Activated CD8-positive, alpha-beta memory T cell treated with anti-CD3 and anti-CD28 coated beads for 1 hour (primary cell): Measurements from ENCODE around the gene ARHGEF26.

Source experiments
- DNase-seq, 2 donors: peaks; one replicate each; pipeline ENCODE4 v3.0.0-alpha.2; 2020; ENCODE audit warnings: low read depth in 1 of 2; ENCODE audit errors: extremely low read depth in 1 of 2

The ARHGEF26 gene

DNA sequence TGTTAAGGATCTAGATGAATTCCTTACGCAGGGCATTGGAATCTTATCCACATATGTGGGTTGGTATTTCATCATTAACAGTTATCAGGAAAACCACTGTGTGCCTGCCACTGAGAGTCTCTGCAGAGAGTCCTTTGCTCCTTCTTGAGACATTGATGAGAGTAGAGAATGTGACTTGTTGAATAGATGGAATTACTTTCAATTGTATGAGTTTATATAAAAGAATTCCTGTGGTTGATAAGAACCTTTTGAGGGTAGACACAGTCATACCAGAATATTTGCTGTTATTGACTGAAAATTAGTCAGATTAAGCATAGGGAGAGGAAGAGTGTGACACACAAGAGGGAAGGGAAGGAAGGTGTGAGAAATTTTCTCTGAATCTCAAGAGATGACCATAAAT, 30.8 kb downstream of the ARHGEF26 start:
- no peak for DNase-seq

DNA sequence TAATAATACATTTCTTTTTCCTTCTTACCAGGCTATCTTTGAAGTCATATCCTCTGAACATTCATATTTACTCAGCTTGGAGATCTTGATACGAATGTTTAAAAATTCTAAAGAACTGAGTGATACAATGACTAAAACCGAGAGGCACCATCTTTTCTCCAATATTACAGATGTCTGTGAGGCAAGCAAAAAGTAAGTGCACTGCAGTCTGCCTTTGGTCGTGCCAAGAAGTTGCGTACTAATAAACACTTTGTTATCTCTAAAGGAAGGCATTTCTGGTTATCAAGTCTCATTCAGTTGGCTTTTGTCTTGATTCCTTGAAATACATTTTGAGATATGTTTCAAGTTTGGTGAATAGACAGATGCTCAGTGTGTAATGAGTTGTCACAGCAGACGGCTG, 31.6 kb downstream of the ARHGEF26 start:
- DNase-seq, result no peak

DNA sequence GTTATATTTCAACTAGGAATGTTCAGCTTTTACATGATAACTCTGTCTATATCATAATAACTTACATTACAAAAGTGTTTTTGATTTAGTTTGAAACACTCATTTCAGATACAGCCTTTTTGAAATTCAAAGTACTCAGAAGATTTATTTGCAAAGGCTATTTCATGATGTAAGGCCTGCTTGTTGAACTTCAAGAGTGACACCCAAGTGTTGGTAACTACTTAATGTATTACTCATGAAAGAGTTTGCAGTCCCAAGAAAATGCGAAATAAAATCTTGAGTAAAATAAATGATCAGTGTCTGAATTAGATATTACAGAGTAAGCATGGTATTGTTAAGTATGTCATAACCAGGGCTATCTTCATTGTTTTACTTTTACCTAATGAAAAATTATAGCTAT, 35.3 kb downstream of the ARHGEF26 start:
- no peak for DNase-seq

DNA sequence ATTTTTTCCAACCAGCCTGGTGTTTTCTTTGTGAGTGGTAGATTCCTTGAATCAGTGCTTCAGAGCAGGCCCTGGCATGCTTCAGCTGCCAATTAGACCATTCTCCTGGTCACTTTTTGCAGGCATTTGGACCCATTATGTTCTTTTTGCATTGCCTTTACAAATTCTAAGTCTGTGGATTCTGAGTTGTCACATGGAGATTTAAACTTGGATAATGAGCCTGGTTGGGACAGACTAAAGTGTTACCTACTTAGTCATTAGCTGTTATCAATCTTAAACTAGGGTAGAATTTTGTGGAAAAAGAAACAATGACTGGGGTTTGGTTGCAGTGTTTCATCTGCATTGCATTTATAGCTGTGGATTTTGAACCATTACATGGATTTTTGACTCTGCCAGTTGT, 40.6 kb downstream of the ARHGEF26 start:
- DNase-seq, result no peak

DNA sequence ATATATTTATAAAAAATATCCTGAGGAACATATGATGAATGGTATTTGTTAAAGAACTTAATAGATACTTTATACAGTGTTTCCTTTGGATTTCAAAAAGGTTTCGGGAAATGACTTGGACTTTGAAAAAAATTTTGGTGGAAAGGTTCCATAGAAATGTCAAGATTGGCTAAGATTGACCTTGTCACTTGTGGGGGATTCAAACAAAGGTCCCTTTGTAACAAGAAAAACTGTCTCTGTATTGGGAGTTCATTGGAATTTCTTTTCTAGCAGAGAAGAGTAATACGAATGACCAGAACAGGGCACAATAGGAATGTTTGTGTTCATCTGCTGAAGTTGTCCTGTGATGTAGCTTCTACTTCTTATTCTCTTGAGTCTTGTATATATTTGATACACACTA, 43.2 kb downstream of the ARHGEF26 start:
- DNase-seq, result no peak

DNA sequence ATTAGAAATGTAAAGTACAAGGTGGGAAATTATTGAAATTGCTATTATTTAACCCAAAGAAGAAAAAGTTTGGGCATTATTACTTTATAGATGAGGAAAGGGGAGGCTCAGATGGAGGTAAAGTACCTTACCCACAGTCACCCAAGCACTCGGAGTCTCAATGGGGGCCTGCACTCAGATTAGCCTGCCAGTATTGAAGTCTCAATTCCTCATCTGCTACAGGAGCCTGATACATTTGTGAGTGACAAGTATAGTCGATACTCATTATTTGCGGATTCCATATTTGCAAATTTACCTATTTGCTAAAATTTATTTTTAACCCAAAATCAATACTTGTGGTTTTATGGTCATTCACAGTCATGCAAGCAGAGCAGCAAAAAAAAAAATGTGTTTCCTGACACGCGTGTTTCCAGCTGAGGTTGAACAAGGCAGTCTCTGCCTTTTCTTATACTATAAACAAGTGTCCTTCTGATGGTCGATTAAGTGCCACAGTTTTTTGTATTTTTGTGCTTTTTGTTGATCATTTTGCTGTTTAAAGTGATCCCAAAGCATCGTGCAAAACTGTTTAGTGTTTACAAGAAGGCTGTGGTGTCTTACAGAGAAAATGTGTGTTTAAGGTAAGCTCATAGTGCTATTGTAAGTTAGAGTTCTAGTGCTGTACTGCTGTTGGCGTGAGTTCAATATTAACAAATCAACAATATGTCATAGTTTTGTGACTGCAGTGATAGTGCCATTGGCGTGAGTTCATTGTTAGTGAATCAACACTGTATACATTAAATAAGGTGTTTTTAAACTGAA, 48.0 kb downstream of the ARHGEF26 start:
- DNase-seq, result no peak

DNA sequence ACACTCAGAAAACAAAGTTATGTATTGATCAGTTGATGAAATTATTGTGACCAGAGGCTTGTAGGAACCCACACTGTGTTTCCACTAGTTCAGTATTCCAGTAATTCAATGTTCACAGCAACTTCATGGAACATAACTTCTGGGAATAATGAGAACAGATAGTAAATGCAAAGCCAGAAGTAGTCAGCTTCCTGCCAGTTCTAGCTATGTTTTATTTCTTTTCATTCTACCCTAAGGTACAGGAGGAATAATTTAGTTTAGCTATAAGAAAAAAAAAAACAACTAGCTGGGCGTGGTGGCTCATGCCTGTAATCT, 48.6 kb downstream of the ARHGEF26 start:
- no peak for DNase-seq

DNA sequence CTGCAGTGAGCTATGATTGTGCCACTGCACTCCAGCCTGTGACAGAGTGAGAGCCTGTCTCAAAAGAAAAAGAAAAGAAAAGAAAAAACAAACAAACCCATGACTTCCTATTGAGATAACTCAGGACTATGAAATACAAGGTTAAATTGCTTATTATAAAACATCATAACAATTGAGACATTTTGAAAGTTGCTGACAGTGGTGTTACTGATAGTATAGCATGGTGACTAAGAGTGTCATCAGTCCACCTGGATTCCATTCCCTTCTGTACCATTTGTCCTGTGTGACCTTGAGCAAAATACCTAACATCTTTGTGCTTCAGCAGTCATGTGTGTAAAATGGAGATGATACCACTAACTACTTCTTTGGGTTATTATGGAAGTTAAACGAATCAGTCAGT, 49.1 kb downstream of the ARHGEF26 start:
- no peak for DNase-seq

DNA sequence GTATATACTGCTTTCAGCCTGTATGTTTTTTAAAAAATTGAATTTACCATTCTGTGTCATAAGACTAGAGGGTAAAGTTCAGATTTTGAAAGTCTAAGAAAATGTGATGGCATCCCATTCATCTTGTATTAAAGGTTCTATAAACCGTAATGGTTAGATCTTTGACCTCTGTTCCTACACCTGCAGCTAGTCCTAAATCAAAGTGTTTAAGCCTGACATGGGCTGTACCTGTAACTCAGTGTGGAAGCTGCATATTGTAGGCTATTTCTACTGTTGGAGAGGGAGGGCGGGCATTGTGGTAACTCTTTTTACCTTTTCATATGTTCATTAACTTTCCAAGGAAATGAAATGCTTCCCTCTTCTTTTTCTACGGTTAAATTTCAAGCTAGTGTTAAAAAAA, 53.9 kb downstream of the ARHGEF26 start:
- no peak for DNase-seq

DNA sequence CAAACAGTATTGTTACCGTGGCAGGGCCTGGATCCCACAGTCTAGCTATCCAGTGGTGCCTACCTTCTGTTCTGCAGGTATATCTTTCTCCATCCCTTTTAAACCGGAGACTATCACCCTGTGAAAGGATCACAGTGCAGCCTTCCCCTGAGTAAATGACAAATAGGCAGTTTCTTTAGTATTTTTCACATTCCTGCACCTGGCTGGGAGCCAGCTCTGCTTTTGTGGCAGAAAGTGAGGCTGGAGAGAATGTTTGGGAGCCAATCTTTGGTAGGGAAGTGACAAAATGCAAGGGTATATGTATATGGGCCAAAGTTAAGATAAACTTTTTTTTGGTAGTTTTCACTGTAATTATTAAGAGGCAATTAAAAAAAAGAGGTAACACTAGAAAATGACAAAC, 54.8 kb downstream of the ARHGEF26 start:
- DNase-seq, result no peak

DNA sequence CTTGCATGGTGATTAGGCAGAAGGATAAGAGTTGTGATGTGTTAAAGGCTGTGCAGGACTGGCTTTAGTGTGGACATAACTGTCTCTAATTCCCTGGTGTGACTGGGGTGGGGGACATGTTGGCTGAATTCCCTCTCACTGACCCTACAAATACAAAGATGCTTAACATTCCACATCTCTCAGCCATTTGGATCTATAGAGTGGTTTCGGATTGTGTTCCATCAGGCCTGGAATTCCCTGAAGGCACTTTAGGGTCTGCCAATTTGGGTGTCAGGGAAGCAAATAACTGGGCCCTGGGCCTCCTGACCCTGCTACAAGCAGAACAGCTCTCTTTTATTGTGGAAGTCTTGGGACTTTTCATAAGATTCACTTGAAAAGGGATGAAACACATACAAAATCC, 56.2 kb downstream of the ARHGEF26 start:
- no peak for DNase-seq

DNA sequence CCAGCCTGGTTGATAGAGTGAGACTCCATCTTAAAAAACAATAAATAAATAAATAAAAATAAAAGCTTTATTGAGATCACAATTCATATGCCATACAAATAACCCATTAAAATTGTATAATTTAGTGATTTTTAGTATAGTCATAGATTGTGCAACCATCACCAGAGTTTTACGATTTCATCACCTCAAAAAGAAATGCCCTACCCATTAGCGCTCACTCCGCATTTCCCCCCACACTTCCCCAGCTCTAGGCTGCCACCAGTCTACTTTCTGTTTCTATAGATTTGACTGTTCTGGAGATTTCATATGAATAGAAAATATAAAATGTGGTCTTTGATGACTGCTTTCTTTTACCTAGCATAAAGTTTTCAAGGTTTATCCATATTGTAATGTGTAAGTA, 57.0 kb downstream of the ARHGEF26 start:
- DNase-seq, result no peak

DNA sequence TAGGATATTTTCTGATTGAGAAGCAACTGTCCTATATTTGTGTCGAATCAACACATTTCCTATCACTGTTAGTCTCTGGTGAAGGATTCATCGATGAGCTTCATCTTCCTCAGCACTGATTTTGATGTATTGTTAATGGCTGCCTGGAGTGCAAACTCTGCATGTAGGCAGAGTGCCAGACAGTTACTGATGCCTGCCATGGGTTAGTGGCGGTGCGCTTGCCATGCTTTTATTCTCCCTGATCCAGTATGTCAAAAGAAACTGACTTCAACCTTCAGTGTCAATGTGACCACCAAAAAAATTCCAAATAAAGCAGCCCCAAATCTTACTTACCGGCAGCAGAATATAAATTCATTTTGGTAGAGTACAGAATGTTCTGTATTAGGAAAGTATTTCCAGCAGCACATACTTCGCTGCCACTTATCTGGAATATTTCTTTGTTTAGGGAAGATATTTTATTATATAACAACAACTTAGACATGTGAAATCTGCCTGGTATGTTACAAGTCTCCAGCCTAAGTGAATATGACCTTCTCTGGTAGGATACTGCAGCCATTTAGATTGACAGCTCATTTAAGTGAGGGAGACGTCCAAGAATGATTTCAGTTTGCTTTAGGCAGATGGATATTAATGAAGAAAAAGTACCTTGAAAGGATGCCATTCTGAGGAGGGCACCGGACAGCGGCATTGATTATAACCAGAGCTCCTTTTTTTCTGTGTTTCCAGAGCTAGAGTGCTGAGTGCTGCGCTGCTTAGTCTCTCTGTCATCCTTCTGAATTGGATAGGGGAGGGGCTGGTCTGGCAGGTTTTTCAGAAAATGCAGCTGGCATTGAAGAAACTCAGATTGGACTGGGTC, 59.9 kb downstream of the ARHGEF26 start:
- DNase-seq, result no peak

DNA sequence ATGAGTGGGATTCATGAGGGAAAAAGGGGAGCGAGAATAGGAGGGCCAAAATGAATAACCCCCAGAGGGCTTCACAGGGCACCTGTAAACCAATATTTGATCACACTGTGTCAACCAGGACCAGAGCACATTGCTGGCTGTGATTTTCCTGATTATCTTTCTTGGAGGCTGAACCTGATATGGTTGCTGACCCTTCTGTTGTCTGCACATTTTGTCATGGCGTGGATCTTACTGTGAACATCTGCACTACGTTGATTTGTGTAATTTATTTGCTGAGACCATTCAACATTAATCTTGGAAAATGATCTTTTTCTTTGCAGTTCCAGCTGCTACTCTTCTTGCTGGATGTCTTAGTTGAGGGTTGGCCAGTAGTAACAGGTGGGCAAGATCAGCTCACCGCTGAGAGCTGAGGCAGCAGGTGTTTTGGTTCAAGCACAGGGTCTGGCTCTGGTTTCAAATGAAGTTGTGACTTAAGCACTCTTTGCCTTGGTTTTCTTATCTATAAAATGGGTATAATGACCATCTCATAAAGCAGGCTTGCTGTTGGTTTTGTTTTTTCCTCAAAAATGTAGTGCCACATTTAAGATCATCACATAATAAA, 61.2 kb downstream of the ARHGEF26 start:
- no peak for DNase-seq

DNA sequence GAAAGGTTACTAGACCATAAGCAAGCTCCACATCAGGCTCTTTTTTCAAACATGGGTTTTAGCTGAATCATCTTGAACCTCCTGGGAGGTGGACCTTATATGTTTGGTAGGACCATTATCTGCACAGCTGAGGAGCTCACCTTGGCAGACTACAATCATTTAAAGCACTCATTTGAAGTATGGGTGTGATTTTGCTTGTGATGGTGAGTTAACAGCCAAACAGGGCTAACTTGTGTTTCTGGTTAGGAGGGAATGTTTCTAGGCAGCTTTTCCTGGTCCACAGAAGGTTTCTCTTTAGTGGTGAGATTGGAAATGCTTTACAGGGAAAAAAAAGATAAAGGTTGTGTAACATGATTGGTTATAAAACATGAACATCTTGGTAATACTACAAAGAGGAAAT, 61.8 kb downstream of the ARHGEF26 start:
- DNase-seq, result no peak

DNA sequence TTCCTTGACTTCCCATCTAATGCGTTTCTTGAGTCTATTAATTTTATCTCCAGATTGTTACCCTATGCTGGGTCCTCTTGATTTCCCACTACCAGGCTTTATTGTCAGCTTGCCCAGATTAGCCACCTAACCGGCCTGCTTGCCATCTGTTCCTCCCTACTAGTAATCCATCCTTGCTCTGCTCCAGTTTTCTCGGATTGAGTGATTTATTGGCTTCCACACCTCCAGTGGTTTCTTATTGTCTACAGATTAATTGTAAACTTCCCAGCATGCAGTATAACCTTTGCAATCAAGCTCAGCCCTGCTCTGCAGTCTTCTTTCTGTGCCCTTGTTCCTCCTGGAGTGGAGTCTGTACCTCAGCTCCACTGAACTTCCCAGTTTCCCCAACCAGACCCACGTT, 63.4 kb downstream of the ARHGEF26 start:
- no peak for DNase-seq

DNA sequence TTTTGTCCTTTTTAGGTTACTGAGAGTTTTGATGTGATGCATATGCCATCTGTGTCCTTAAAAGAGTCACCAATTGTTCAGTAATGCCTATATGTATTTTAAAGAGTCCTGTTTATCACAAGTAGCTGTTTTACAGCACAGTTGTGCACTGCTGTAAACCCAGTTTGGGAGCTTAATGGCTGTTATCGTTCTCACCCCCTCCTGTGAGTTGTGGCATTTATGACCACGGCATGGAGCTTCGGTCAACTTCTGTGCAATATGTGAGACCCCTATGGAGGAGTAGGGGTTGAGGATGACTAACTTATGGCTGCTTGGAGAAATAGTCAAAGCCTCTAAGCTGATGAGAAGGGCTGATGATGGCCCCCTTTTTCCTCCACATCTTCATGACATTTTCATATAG, 67.2 kb downstream of the ARHGEF26 start:
- no peak for DNase-seq

DNA sequence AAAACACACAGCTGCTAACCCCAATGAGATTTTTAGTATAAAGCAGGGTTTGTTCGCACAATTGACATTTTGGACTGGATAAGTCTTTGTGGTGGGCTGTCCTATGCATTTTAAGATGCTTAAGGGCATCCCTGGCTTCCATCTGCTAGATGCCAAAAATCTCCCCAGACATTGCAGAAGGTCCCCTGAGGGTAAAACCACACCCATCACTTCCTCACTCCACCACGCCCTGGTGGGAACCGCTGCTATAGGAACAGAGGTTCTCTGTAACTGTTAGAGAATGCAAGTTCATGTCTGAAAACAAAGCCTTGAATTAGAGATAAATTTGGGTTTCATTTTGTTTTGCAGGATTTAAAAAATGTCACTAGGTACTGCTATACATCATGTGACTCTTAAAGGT, 67.7 kb downstream of the ARHGEF26 start:
- no peak for DNase-seq

DNA sequence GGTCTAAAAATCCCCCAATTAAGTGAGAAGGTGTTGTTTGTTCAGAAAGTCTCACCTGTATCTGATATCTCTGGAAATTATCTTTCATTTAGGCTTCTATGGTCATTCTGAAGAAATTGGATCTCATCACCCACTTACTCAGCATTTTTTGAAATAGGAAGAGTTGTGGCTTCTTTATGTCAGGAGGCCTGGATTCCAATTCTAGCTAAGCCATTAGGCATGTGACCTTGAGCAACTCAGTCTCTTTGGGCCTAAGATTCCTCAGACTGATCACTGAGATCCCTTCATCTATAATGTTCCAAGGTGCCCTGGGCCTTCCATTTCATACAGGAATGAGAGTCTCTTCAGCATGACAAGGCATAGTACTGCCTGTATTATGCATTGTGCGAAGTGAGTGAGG, 70.3 kb downstream of the ARHGEF26 start:
- DNase-seq, result no peak

DNA sequence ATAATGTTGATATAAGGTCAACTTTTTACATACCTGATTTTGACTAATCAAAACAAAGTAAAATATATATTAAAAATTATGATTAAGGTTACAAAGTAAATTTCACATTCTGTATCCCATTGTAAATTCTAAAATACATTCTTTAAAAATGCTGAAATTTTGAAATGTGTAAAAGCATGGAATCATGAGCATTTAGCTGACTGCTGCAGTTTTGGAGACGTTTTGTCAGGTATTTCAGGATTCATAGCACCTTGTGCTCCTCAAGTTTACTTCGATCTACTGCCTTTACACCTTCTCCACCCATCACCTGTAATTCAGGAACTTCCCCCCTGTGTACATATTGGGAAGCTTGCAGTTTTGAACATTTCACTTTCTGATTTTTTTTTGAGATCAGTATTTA, 71.0 kb downstream of the ARHGEF26 start:
- DNase-seq, result no peak

DNA sequence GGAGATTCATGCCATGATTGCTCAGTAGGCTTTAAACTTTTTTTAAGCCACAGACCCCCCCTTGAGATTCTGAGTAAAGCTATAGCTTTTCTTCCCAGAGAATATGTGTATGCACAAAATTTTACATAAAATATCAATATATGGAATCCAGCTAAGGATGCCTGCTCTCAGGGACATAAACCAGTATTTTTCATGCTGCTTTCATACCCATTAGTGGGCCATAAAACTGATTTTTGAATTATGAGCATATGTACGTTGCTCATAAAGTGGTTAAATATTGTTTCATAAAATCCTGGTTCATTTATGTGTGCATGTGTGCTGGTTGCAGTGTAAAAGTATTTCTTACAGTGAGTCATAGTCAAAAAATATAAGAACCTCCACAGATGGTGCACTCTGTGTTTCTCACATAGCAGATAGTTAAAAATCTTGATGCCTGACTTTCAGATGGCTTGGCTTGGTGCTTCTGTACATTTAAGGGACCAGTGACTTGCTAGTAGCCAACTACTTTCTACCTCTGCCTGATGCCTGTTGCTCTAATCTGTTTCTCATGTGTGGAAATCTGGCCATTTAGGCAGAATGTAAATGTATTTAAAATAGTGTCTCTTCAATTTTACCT, 71.9 kb downstream of the ARHGEF26 start:
- DNase-seq, result no peak

DNA sequence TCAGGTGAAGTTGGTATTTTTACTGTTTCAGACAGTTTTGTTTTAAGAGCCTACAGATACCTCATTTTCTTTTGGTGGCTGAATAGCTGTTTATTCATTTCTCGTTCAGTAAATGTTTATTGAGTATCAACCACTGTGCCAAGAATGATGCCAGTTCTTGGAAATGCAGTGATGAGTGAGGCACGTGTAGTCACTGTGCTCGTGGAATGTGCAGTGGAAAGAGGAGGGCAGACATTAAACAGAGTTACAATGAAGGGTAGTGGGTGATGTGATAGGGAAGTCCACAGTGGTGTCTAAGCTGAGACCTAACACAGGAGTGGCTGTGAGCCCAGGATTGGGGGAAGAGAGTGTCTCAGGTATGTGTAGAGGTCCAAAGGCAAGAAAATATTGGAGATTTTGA, 73.7 kb downstream of the ARHGEF26 start:
- DNase-seq, result no peak
